T-helper 17 cell (primary cell): ENCODE data around the gene ADAMTSL1. TPM values are rescaled to one million over a fixed set of nuclear protein-coding genes. Genes with fewer than 3 reads are reported as not detected.

Experiments used
- ATAC-seq: fragments of 150-1000 bp; cut with Tn5 transposase; 2 replicates; pipeline ENCODE4 v1.10.0; 2021; ENCODE audit warnings: mild to moderate bottlenecking, moderate library complexity
- DNase-seq, 3 donors: peaks; one replicate each; pipeline versions ENCODE4 v3.0.0 to v3.0.0-alpha.2; 2020 to 2021
- H3K9me3 ChIP-seq: one replicate; pipeline ENCODE4 v1.7.0; 2013; ENCODE audit warnings: low read length, mild to moderate bottlenecking; ENCODE audit not compliant: control insufficient read depth, poor library complexity, severe bottlenecking
- H3K27ac Mint-ChIP-seq: one replicate; pipeline ENCODE4 v1.8.0; 2022; ENCODE audit warnings: mild to moderate bottlenecking, moderate library complexity, mixed read lengths
- H3K27me3 Mint-ChIP-seq: one replicate; pipeline ENCODE4 v1.8.0; 2022; ENCODE audit warnings: mixed read lengths
- H3K36me3 Mint-ChIP-seq: one replicate; pipeline ENCODE4 v1.8.0; 2022; ENCODE audit warnings: low read depth, mixed read lengths
- H3K4me1 Mint-ChIP-seq: one replicate; pipeline ENCODE4 v1.8.0; 2022; ENCODE audit warnings: mild to moderate bottlenecking, mixed read lengths
- H3K4me3 Mint-ChIP-seq: one replicate; pipeline ENCODE4 v1.8.0; 2022; ENCODE audit warnings: mild to moderate bottlenecking, moderate library complexity, mixed read lengths
- total RNA-seq, 4 donors: library from RNA in 2 of 4; stranded (reverse) in 2 of 4; gene quantifications; one replicate each; pipeline ENCODE4 v1.2.3 and lab custom pipeline; 2022 to 2026

ADAMTSL1 gene, protein sequence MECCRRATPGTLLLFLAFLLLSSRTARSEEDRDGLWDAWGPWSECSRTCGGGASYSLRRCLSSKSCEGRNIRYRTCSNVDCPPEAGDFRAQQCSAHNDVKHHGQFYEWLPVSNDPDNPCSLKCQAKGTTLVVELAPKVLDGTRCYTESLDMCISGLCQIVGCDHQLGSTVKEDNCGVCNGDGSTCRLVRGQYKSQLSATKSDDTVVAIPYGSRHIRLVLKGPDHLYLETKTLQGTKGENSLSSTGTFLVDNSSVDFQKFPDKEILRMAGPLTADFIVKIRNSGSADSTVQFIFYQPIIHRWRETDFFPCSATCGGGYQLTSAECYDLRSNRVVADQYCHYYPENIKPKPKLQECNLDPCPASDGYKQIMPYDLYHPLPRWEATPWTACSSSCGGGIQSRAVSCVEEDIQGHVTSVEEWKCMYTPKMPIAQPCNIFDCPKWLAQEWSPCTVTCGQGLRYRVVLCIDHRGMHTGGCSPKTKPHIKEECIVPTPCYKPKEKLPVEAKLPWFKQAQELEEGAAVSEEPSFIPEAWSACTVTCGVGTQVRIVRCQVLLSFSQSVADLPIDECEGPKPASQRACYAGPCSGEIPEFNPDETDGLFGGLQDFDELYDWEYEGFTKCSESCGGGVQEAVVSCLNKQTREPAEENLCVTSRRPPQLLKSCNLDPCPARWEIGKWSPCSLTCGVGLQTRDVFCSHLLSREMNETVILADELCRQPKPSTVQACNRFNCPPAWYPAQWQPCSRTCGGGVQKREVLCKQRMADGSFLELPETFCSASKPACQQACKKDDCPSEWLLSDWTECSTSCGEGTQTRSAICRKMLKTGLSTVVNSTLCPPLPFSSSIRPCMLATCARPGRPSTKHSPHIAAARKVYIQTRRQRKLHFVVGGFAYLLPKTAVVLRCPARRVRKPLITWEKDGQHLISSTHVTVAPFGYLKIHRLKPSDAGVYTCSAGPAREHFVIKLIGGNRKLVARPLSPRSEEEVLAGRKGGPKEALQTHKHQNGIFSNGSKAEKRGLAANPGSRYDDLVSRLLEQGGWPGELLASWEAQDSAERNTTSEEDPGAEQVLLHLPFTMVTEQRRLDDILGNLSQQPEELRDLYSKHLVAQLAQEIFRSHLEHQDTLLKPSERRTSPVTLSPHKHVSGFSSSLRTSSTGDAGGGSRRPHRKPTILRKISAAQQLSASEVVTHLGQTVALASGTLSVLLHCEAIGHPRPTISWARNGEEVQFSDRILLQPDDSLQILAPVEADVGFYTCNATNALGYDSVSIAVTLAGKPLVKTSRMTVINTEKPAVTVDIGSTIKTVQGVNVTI (N-terminal part only)
- total RNA-seq: not detected
- total RNA-seq (lab: John Stamatoyannopoulos, UW): 0 to 0.12 reads per million in 2 donors

DNA sequence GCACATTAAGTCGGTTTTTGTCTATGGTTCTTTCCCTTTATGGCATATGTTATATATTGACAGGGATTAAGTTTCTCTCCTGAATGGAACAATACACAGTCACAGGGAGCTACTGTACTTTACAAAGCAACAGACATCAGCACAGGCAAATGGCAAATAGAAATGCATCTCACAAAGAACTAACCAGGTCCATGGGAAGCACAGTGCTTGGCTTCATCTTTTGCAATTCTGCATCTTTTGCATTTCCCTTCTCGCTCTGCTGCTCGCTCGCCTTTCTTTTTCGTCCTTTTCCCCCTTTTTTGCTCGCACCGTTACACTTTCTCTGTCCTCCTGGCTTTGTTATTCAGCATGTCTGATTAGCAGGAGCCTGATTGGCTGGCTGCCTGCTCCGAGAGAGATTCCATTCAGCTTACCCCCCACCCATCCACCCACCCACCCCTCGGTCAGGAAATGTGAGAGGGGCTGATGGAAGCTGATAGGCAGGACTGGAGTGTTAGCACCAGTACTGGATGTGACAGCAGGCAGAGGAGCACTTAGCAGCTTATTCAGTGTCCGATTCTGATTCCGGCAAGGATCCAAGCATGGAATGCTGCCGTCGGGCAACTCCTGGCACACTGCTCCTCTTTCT, at the start of gene ADAMTSL1:
ADAMTSL1 (plus strand) TSS at position 502 of the 628 bp plus-strand sequence; CDS start at position 582, 80 bp downstream.
- ATAC-seq (no peak), DNase-seq (no peak)
- Mint-ChIP-seq H3K4me3 (no peak within 1 kb of the TSS), H3K36me3 (no peaks in the 10 kb centered on the region), H3K27me3 (peaks cover 28% of the 10 kb centered on the region), H3K4me1 (no peaks in the 10 kb centered on the region), H3K27ac (no peak within 1 kb of the TSS)
- no peaks in the 10 kb centered on the region for H3K9me3 ChIP-seq

DNA sequence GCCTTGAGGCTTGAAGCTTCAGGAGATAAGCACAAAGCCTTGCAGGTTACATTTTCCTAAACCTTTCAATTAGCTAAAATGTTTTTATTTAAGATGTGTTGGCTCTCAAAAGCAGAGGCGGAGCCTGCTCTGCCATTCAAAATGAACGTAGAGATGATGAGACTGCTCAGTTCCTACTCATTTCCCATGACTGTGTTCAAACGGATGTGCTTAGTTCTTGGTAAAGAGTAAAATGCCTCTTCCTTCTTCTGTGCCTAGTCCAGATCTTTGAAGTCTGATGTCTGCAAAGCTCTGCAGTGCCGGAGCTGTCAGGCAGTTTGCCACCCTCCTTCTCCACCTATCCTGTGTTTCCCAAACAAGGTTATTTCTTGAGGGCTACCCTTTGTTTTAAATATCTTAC, 46.3 kb upstream of the ADAMTSL1 start:
- H3K4me3 Mint-ChIP-seq: no peak overlapping the region
- no peaks in the 10 kb centered on the region for H3K4me1 Mint-ChIP-seq
- DNase-seq: no peak
- no peak overlapping the region for H3K27ac Mint-ChIP-seq
- no peaks in the 10 kb centered on the region for H3K9me3 ChIP-seq
- H3K36me3 Mint-ChIP-seq: no peaks in the 10 kb centered on the region
- peaks cover 5% of the 10 kb centered on the region for H3K27me3 Mint-ChIP-seq
- ATAC-seq: no peak

DNA sequence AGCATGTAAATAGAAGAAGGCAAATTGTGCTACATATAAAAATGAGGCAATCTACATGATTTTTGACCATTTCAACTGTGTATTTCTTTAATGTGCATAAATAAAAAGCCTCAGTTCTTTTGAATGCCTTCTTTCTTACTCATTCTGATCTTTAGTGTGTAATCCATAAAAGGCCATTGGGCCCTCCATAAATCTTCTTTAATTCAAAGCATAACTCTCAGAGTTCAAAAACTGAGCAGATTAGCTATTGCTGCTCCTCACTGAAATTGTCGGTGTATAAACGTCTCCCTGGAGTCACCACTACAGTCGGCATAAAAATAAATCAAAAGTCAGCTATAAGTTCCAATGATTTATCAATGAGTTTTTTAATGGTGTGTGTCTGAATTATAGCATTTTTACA, 45.3 kb upstream of the ADAMTSL1 start:
- Mint-ChIP-seq H3K27me3 (peaks cover 7% of the 10 kb centered on the region), H3K4me1 (no peaks in the 10 kb centered on the region), H3K27ac (no peak overlapping the region), H3K4me3 (no peak overlapping the region), H3K36me3 (no peaks in the 10 kb centered on the region)
- ATAC-seq: no peak
- DNase-seq: no peak
- no peaks in the 10 kb centered on the region for H3K9me3 ChIP-seq

DNA sequence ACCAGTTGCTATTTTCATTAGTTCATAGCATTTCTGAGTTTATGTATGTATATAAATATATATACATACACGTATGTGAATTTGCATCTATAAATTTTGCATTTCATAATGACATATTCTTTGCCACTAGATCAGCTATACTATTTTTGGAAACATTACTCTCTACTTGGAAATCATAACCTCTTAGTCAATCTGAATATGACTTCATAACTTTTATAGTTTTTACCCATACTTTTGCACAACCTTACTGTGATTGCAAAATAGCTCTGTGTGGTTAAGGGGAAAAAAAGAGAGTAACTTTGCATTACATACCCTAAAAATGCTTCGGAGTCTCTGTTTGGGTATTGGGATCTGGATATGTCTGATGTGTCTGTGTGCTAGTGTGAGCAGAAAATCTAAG, 44.9 kb upstream of the ADAMTSL1 start:
- H3K27me3 Mint-ChIP-seq: peaks cover 11% of the 10 kb centered on the region
- H3K4me1 Mint-ChIP-seq: no peaks in the 10 kb centered on the region

DNA sequence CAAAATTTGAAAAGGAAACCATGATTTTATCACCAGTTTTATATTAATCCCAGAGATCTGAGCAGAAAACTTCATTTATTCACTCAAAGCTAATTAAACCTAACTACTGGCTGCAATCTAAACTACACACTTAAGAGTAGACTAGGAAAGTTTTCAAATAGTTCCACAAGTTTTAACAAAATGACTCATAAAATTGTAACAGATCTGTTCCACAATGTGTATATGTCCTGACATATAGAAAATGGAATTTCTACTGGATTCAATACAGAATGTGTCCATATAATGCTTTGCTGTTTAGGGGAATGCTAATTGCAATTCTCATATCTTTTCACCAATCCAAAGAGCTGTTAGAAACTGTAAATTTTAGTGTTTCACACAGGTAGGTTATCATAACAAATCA, 40.3 kb upstream of the ADAMTSL1 start:
- no peaks in the 10 kb centered on the region for H3K9me3 ChIP-seq
- Mint-ChIP-seq H3K27ac (no peak overlapping the region), H3K4me1 (no peaks in the 10 kb centered on the region), H3K27me3 (peaks cover 35% of the 10 kb centered on the region), H3K4me3 (no peak overlapping the region), H3K36me3 (peaks cover 3% of the 10 kb centered on the region)
- no peak for DNase-seq
- ATAC-seq: no peak

More for the DNA sequence above, 44.9 kb upstream of the ADAMTSL1 start:
- Mint-ChIP-seq H3K36me3 (no peaks in the 10 kb centered on the region), H3K27ac (no peak overlapping the region), H3K4me3 (no peak overlapping the region)
- no peak for DNase-seq
- ATAC-seq: no peak
- H3K9me3 ChIP-seq: no peaks in the 10 kb centered on the region

DNA sequence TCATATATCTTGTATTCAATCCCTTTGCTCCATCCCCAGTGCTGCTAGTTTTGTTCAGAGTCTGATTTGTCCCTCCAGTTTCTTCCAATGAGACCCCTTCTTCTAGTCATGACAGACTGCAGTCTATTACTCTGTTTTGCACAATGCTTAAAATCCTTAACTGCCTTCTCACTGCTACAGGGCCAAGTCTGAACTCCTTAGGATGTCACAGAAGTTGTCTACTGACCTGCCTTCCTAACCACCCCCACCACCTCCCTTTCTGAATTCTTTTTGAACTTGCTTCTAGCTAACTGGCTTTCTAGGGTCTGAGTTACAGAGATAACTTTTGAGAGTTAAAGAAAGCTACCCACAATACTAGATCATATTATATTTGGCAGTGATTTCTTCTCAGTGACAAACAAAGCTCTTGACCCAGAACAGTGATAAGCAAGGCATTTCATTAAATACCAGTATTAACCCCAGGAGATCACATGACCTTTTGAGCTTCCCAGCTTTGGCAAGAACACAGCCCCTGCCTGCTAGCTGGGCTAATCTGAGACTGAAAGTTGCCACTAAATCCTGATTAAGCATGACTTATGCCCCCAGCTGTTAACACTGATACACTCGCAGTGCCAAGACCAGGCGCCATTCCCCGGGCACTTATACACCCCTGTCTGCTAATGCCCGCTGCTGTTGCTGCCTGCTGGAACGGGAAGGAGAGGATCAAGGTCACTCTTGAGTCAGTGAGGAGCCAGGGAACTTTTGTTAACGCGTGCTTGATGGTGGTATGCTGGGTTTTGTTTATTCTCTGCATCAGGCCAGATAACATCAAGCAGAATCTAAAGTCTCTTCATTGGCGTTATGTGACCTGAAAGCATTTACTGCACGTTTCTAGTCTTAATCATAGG, 36.4 kb upstream of the ADAMTSL1 start:
- DNase-seq: no peak
- peaks cover 51% of the 10 kb centered on the region for H3K27me3 Mint-ChIP-seq

DNA sequence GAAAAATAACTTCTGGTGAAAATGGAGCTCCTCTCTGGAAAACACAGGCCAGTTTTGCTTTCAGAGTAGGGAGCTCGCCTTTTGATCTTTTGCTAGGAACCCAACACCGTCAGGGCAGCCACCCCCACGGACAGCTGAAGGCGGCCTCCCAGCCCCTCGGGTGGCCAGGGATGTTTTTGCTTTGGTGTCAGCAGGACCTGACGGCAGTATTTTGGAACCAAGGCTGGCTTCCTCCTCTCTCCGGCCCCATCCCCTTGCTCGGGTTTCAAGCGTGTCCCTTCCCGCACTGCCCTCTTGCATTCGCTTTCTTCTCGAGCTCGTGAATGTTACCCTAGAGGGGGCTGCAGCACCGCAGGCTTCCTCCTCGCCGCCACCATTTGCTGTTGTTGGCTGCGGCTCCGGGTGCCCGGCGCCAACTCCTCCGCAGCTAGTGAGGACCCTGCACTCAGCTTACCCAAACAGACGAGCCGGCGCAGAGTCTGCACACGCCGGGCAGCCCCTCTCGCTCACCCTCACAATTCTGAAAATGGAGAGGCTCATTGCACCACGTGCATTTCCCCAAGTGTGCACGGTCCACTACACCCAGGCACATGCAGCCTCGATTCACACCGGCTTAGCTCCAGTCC, 35.5 kb upstream of the ADAMTSL1 start:
- no peaks in the 10 kb centered on the region for H3K4me1 Mint-ChIP-seq
- ATAC-seq: no peak
- H3K4me3 Mint-ChIP-seq: no peak overlapping the region
- H3K27me3 Mint-ChIP-seq: peaks cover 51% of the 10 kb centered on the region
- no peak for DNase-seq
- no peaks in the 10 kb centered on the region for H3K9me3 ChIP-seq
- no peak overlapping the region for H3K27ac Mint-ChIP-seq
- peaks cover 4% of the 10 kb centered on the region for H3K36me3 Mint-ChIP-seq

More for the DNA sequence above, 36.4 kb upstream of the ADAMTSL1 start:
- Mint-ChIP-seq H3K36me3 (peaks cover 4% of the 10 kb centered on the region), H3K27ac (no peak overlapping the region), H3K4me3 (no peak overlapping the region), H3K4me1 (no peaks in the 10 kb centered on the region)
- no peak for ATAC-seq
- H3K9me3 ChIP-seq: no peaks in the 10 kb centered on the region

DNA sequence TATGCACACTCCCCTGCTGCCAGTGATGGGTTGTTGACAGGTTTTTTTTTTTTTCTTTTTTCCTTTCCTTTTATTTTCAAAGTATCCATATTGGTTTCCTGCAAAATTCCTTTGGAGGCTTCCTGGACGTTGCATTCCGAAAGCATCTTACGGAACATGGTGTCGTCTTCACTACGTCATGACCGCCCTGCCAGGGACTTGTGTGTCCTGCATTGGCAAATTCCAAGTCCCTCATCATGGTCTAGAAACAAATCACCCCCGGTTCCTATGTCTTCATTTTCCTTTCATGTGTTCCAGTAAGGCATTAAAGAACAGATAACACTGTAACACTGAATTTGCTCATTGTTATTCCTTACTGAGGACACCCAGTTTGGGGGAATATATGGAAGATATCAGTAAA, 35.0 kb upstream of the ADAMTSL1 start:
- H3K27ac Mint-ChIP-seq: no peak overlapping the region
- no peaks in the 10 kb centered on the region for H3K4me1 Mint-ChIP-seq
- DNase-seq (no peak), ATAC-seq (no peak)
- H3K27me3 Mint-ChIP-seq: peaks cover 45% of the 10 kb centered on the region
- H3K36me3 Mint-ChIP-seq: peaks cover 4% of the 10 kb centered on the region
- H3K9me3 ChIP-seq: no peaks in the 10 kb centered on the region
- H3K4me3 Mint-ChIP-seq: no peak overlapping the region

DNA sequence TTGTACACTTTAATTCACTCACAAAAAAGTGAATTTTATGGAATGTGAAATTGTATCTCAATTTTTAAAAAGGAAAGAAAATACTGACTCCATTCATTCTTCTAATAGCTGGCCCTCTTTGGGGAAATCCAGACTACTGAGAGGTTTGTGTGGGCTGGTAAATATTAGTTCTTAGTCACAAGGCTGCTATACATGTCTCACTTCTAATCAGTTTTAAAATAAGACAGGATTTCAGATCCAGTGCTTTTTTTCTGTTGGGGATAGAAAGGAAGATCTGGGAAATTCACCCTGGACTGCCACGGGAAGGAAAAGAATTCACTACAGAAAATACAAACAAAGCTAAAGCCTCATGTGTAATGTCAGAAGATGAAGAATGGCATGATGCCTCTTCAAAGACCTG, 32.7 kb upstream of the ADAMTSL1 start:
- no peak for ATAC-seq
- Mint-ChIP-seq H3K4me3 (no peak overlapping the region), H3K27ac (no peak overlapping the region), H3K4me1 (no peaks in the 10 kb centered on the region), H3K36me3 (peaks cover 4% of the 10 kb centered on the region), H3K27me3 (peaks cover 39% of the 10 kb centered on the region)
- H3K9me3 ChIP-seq: no peaks in the 10 kb centered on the region
- DNase-seq: no peak

DNA sequence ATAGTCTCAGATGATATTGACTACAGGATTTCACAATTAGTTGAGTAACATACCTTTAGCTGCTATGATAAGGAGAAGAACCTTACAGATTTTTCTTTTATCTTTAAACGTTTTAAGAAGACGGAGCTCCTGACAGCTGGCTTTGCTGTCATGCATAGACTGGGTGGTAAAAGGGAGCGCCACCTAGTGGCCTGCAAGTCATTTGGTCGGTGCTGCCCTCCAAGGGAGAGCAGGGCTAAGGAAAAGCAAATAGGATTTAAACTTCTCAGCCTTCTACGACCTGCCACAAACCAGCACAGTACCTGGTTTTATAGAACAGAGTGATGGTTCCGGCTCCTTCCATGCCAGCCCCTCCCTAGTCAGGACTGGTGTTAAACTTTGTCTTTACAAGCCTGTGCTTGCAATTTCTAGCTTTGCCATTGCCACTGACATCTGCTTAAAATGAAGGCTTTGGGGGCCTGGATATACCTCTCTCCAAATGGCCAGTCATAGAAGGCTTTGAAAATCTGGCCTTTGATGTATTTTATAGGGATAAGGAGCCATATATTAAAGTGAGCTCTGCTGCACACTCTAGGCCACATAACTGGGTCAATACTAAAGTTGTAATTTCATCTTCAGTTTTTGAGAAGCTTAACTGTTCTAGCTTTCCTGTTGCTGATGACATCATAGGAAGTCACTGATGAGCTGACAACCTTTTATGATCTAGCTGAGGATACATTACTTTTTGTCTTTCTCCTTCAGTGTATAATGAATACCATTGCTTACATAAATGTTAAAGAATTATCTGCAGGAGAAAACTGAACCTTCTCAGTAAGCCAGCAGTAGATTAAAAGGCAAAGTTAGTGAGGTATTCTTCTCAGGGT, 31.1 kb upstream of the ADAMTSL1 start:
- Mint-ChIP-seq H3K4me1 (no peaks in the 10 kb centered on the region), H3K36me3 (peaks cover 4% of the 10 kb centered on the region), H3K27me3 (peaks cover 27% of the 10 kb centered on the region), H3K27ac (no peak overlapping the region), H3K4me3 (no peak overlapping the region)
- DNase-seq (peak in 2 of 3 donors; percentile 6 to 11), ATAC-seq (peak; percentile 73)
- H3K9me3 ChIP-seq: no peaks in the 10 kb centered on the region

DNA sequence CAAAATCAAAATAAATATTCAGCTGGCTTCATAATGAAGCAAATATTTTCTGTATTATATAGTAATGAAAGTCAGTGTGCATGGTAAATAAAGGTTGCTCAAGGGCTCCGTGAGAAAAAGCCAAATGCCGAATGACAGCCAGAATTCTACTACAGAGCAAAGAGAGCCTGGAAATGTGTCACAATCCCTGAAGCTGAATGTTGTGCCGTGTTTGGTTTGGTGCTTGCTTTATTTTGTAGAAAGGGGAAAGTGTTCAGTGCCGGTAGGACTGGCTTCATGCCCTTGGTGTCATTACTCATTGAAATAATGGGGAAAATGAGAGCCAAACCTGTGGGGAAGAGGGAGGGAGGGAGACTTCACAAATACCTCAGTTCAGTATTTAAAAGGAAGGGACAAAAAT, 26.8 kb upstream of the ADAMTSL1 start:
- H3K36me3 Mint-ChIP-seq: no peaks in the 10 kb centered on the region
- peaks cover 7% of the 10 kb centered on the region for H3K27me3 Mint-ChIP-seq
- no peak overlapping the region for H3K27ac Mint-ChIP-seq
- no peaks in the 10 kb centered on the region for H3K4me1 Mint-ChIP-seq
- ATAC-seq: no peak
- DNase-seq: no peak
- no peaks in the 10 kb centered on the region for H3K9me3 ChIP-seq
- no peak overlapping the region for H3K4me3 Mint-ChIP-seq
